ENCODE results near the gene CIAO2A. TPM values are rescaled to one million over a fixed set of nuclear protein-coding genes. Genes with fewer than 3 reads are reported as not detected.

The CIAO2A gene
- total and polyA plus RNA-seq, 12 donors, result 36.4 to 118 (median 58.9) TPM

- TF ChIP-seq CTCF (IDR thresholded peaks at IDR 0.05), result no peak
- whole genome bisulfite sequencing, 2 donors, result 97% methylated on average over 4 of the region's 4 CpGs
- DNase-seq (no peak), ATAC-seq (no peak)
- Histone ChIP-seq H3K27ac (no peak overlapping the region), H3K4me1 (peaks cover 0 to 22% (median 11%) of the 10 kb centered on the region in 9 donors), H3K4me3 (no peak overlapping the region), H3K36me3 (peaks cover 0 to 93% (median 41%) of the 10 kb centered on the region in 9 donors), H3K27me3 (no peaks in the 10 kb centered on the region), H3K9me3 (no peaks in the 10 kb centered on the region)
- intact Hi-C loops (cut with DNase I), result no loop called here
These were observed 44.8 kb upstream of the CIAO2A start for GRCh38 chr15:64138331-64138941.

GRCh38 chr15:64137226-64137833, 43.7 kb upstream of the CIAO2A start:
- no peaks in the 10 kb centered on the region for H3K9me3 ChIP-seq
- DNase-seq, result no peak
- 62 to 64% methylated on average over 8 of the region's 8 CpGs for WGBS, 2 donors

GRCh38 chr15:64136347-64136746, 42.7 kb upstream of the CIAO2A start:
- ATAC-seq, result no peak
- H3K36me3 ChIP-seq, result peaks cover 0 to 93% (median 49%) of the 10 kb centered on the region in 9 donors

More at GRCh38 chr15:64137226-64137833, 43.7 kb upstream of the CIAO2A start:
- peaks cover 0 to 33% (median 19%) of the 10 kb centered on the region in 9 donors for H3K4me1 ChIP-seq
- TF ChIP-seq CTCF (IDR thresholded peaks at IDR 0.05), result peak in 7 of 9 donors; percentile 8 to 43 (median 14)
- no peak overlapping the region for H3K4me3 ChIP-seq
- intact Hi-C loops (cut with DNase I), result no loop called here
- H3K27ac ChIP-seq, result peak overlapping the region in 3 of 10 donors; percentile 15 to 34 (median 26)
- ATAC-seq, result peak; percentile 42 to 73 (median 54)
- H3K27me3 ChIP-seq, result no peaks in the 10 kb centered on the region
- H3K36me3 ChIP-seq, result peaks cover 0 to 93% (median 41%) of the 10 kb centered on the region in 9 donors

More at GRCh38 chr15:64136347-64136746, 42.7 kb upstream of the CIAO2A start:
- TF ChIP-seq CTCF (IDR thresholded peaks at IDR 0.05), result no peak
- H3K9me3 ChIP-seq, result no peaks in the 10 kb centered on the region
- no peak overlapping the region for H3K4me3 ChIP-seq
- intact Hi-C loops (cut with DNase I), result no loop called here
- WGBS, 2 donors, result 87 to 97% methylated on average over 7 of the region's 7 CpGs
- DNase-seq, result no peak
- no peaks in the 10 kb centered on the region for H3K27me3 ChIP-seq
- peaks cover 0 to 34% (median 21%) of the 10 kb centered on the region in 9 donors for H3K4me1 ChIP-seq
- H3K27ac ChIP-seq, result no peak overlapping the region

Measured in heart right ventricle (tissue), 16 donors.